GM19372 (cell line): Measurements from ENCODE around the gene ST3GAL5.
"Not testable (repeated sequence)": the region's sequence is repeated elsewhere in the genome, so short reads cannot be mapped to it uniquely, and the experiment has no call there.

ENCODE experiments used
- ATAC-seq: cut with Tn5 transposase; IDR thresholded peaks from one replicate; pipeline ENCODE4 v1.9.1; 2021; ENCODE audit warnings: mild to moderate bottlenecking, low read depth, moderate library complexity; ENCODE audit not compliant: unreplicated experiment

The ST3GAL5 gene

GRCh38 chr2:85840091-85840490 lies 48.7 kb downstream of the ST3GAL5 start:
- peak; percentile 77 for ATAC-seq

DNA sequence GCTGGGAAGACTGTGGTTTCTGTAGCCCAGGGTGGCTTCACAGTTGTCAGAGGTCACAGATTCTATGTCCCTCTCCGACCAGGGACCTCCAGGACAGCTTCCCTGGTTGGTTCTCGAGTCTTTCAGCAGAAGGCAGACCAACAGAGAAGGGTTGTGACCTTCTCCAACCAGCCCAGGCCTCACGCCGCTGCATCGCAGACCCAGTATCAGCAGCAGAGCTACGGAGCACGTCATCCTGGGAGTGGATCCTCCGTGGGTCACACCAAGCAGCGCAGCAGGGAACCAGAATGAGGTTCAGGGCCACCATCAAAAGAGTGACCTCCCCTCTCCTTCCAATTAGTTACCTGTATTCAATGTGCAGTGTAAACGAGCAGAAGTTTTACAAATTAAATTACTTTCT lies 49.3 kb downstream of the ST3GAL5 start:
- ATAC-seq: no peak

- ATAC-seq: no peak
Measured at GRCh38 chr2:85838641-85839040, 50.1 kb downstream of the ST3GAL5 start.

DNA sequence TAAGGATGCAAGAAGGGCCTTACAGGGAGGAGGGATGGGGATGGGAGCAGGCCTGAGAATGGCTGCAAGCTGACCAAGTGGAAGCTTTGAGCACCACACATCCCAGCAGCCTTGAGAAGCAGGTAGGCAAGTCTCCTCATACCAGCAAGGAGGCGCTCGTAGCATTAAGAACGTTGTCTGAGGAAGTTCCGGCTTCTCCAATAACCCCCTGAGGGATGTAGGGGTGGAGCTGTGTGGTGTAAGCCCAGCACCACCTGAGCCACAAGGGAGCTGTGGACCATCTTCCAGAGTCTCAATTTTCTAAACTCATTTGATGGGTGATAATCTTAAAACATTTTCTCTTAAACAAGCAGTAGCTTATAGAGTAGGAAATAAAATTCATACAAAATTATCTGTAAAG lies 50.6 kb downstream of the ST3GAL5 start:
- no peak for ATAC-seq

- ATAC-seq: no peak
Measured at GRCh38 chr2:85834466-85834865, 54.3 kb downstream of the ST3GAL5 start.

DNA sequence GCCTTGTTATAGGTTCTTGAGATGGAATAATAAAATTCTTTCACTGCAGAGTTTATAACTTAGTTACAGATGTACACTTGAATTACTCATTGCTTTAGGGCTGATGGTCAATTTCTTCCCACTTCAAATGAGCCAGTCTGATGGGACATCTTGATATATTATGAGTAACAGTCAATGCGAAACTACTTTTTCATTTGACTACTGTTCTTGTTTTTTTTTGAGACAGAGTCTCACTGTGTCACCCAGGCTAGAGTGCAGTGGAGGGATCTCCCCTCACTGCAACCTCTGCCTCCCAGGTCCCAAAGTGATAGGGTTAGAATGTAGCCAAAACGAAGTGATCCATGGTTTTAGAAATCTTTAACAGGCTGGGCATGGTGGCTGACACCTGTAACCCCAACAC lies 57.1 kb downstream of the ST3GAL5 start:
- ATAC-seq: no peak

DNA sequence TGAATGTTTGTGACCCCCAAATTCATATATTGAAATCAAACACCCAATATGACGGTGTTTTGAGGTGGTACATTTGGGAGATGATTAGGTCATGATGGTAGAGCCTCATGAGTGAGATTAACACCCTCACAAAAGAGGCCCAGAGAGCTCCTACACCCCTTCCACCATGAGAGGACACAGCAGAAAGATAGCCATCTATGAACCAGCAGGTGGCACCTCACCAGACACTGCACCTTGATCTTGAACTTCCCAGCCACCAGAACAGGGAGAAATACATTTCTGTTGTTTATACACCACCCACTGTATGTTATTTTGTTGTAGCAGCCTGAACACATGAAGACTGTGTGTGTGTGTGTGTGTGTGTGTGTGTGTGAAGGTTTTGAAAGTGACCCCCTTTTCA lies 58.1 kb downstream of the ST3GAL5 start:
- no peak for ATAC-seq

- ATAC-seq: not testable (repeated sequence)
Measured at GRCh38 chr2:85829394-85829793, 59.4 kb downstream of the ST3GAL5 start.

DNA sequence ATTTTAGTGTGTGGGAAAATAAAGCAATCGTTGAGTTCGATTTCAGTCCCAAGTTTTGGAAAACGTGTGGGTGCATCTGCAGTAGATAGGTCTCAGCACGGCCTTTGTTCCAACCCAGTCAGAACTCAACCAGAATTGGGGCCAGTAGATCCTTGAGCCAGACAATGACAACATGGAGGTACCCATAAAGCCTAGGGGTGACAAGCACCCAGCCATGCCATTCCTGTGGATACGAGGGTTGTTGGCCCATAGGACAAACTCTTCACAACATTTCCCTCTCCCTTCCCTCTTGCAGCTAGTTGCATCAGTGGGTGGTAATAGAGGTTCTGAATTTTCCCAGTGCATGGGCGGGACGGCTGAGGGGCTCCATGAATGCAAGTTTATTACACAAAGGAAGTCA lies 60.1 kb downstream of the ST3GAL5 start:
- ATAC-seq: no peak

DNA sequence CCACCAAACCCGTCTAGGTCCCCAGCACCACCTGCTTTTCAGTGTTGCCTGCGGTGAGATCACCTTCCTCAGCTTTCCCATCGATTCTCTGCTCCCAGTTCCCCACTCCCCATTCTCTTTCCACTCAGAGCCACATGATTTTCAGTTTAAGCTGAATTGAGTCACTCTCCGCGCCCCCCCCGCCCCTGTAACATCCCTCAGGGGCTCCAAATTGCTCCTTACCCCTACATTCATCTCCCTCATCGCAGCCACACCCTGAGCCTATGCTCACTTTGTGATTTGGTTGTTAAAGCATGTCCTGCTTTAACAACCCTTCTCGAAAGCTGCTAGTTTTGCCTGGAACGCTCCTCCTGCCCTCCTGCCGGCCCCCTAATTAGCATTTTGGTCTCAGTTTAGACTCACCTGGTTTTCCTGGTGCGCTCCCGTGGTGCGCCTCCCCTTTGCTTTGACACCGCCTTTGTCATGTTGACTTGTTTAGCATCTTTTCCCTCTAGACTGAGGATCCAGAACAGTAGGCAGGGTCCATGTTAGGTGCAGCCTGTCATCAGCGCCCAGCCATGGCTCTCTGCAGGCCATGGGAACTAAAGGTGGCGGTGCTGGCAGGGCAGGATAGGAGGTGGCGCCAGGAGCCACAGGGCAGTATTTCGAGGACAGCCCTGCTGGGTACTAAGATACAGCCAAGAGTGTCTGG lies 60.8 kb downstream of the ST3GAL5 start:
- no peak for ATAC-seq

DNA sequence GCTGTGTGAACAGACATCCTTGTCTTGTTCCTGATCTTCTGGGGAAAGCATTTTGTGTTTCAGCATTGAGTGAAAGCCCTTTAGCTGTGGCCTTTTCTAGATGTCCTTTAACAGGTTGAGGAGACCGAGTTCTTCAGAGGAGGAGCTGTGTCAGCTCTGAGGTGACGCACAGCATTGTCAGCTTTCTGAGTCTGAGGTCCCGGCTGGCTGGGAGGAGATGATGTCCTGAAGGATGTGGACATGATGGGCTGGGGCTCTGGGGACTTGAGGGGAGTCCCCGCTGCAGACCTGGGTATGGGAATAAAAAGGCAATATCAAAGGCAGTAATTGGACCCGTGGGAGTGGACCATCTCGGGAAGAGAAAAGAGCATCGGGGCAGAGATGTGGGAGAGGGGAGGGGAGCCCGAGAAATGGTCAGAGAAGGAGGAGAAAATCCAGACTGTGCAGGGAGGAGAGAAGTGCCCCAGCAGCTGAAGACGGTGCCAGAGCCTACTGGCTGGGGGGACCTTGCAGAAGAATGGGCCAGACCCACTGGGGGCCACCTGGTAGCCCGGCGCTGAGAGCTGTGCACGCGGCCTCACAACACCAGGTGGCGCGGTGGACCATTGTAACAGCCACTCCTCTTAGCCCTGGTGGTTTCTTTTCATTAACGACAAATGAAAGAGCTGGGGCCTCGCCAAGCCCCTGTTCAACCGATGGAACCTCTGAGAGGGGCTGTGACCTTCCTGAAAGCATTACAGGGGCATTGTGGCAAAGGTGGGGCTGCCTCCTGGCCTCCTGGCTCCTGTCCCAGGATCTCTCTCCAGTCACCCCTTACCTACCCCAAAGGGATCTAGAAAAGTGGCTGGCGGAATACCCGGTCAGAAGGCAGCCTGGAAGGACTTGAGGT lies 61.6 kb downstream of the ST3GAL5 start:
- no peak for ATAC-seq

GRCh38 chr2:85823951-85824350 lies 64.8 kb downstream of the ST3GAL5 start:
- ATAC-seq: no peak

GRCh38 chr2:85822766-85823165 lies 66.0 kb downstream of the ST3GAL5 start:
- no peak for ATAC-seq

DNA sequence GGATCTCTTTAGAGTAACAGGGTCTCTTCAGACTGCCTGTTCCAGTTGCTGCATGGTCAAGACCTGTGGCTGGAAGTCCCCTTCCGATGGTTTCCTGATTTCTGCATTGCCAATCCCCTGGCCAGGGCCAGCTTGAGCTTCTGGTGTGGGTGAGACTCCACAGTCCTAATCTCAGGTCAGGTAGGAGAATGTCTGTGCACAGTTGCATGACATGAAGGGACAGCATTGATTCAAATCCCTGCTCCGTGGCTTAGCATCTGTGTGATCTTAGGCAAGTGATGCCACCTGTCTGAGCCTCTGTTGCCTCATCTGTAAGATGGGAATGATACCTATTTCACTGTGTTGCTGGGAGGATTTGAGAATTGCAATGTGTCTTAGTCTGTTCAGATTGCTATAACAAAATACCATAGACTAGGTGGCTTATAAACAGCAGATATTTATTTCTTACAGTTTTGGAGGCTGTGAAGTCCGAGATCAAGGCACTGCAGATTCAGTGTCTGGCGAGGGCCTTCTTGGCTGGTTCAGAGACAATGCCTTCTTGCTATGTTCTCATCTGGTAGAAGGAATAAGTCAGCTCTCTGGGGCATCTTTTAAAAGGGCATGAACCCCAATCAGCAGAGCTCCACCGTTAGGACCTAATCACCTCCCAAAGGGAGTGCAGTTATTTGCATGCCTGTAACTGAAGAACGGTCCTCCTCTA lies 68.8 kb downstream of the ST3GAL5 start:
- ATAC-seq: no peak

DNA sequence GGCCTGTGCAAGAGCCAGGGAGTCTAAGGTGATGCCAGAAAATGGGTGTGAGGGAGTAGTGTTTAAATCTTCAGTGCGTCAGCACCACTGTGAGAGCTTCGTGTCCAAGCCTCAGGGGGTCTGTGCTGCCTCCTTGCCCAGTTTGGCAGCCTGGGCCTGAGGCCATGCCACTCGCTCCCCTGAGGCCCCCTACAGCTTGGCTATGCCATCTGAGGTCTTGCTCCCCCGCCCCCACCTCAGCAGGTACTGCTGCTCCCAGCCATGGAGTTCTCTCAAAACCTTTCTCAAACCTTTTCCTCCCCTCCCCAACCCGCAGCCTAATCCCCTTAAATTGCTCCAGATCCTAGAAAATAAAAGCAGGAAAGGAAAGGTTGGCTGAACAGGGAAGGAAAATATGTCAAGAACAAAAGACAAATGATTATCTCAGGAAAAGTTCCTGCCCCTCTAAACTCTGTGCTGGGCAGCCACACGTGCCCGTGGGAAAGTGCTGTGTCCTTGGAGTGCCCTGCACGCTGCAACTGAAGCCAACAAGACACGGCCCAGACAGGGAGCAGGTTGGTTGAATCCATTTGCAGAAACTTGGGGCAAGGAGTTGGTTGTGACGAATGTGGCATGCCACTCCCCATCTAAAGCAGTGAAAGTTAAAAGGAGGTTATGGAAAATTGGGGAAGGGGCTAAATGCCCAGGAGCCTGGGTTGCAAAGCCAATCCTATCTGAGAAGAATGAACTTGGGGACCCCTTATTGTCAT lies 73.8 kb downstream of the ST3GAL5 start:
- no peak for ATAC-seq

DNA sequence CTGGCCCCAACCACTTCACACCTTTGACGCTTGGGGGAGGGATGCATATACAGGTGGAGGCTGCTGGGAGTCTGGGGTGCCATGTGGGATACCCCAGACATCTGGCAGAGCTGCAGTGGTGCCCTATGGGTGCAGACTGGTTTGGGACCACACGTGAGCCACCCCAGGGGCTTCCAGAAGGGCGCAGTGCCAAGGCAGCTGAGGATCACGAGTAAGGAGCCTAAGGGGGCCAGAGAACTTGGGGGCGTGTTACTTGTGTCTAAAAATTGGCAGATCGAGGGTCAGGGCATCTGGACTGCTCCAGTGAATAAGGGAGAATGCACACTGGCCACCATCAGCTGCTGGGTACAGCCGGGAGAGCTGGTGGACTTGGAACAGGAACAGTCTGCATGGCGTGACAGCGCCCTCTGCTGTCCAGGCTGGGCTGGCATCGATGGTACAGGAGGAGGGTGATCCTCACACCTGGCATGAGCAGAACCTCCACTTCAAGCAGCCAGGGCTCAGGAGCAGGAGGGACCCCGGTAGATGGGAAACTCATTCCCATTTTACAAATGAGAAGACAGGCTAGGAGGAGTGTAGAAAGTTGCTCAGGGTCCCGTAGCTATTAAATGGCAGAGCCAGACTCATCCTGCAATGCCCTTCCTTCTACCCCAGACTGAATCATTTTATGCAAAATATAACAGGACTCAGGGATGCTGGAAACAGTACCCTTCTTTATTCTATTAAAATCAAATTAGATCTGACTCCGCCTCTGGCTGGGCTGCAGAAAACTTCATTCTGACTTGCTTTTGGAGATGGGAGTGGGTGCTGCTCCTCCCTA lies 74.6 kb downstream of the ST3GAL5 start:
- no peak for ATAC-seq

GRCh38 chr2:85813211-85813981 lies 75.4 kb downstream of the ST3GAL5 start:
- ATAC-seq: no peak

DNA sequence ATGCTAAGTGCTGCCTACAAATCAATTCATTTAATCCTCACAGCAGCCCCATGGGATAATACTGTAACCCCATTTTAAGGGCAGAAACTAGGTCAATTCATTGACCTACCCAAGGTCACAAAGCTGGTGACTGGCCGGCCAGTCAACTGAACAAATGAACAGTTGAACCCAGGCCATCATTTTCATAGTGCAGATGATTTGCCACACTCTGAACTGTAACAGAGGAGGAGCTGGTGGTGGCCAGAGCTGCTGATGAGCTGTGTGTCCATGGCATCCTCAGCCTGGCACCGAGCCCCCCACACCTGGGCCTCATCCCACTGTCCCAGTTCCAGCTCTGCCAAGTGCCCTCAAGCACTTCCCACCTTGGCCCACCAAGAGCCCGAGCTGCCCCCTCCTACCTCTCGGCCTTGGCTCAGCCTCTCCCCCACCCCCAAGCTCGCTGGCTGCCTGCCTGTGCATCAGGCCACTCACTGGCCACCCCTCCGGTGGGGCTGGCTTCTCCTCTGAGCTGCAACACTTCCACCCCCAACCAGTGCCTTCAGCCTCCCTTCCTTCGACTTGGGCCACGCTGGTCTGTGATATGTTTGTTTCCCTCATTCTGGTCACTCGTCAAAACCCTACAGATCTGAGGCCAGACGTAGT lies 76.6 kb downstream of the ST3GAL5 start:
- no peak for ATAC-seq
